HepG2 (cell line): ENCODE results near the gene C1orf87. TPM values are rescaled to one million over a fixed set of nuclear protein-coding genes. Genes with fewer than 3 reads are reported as not detected.

ENCODE experiments used
- ATAC-seq: fragments of 200-7000 bp; cut with Tn5 transposase; 3 replicates; pipeline ENCODE4 v1.9.1; 2020; ENCODE audit warnings: mild to moderate bottlenecking, moderate library complexity
- BruUV-seq: library from RNA; stranded (reverse); fragments of 400-500 nt; replicated peaks from 2 replicates; lab custom pipeline; 2021; lab: Mats Ljungman, UMichigan
- CTCF ChIA-PET: fragments of 300-600 bp; formaldehyde crosslinking; extraction: SDS; loops from one replicate; lab custom pipeline; 2021; ENCODE audit warnings: low total read pairs, inconsistent platforms, low intra/inter-chr PET ratio; lab: Yijun Ruan, JAX
- POLR2A ChIA-PET: fragments of 350-600 bp; sonication (Branson Sonifier 250); formaldehyde crosslinking; loops from one replicate; lab custom pipeline; 2020; ENCODE audit warnings: antibody characterized with exemption, inconsistent platforms; lab: Yijun Ruan, JAX
- DNase-seq: peaks from one replicate; pipeline ENCODE4 v3.0.0-alpha.2; 2015; ENCODE audit warnings: low spot score
- FAIRE-seq: peaks from 3 replicates; lab custom pipeline; 2011; peaks lifted over from hg19 to GRCh38; lab: Jason Lieb, UNC
- H2AFZ ChIP-seq: one replicate; pipeline ENCODE4 v1.6.1; 2011; ENCODE audit warnings: low read length, inconsistent platforms
- H3K27ac ChIP-seq: fragments of 300-600 bp; 3 replicates; pipeline ENCODE4 v1.8.0; 2011; ENCODE audit warnings: mixed run types, mild to moderate bottlenecking, mixed read lengths, low read length, inconsistent platforms; ENCODE audit not compliant: insufficient read depth; ENCODE audit errors: extremely low read length
- H3K27me3 ChIP-seq, 2 experiments: fragments of 200-600 bp in 1 of 2; 2 replicates in 1 of 2; 3 replicates in 1 of 2; pipeline versions ENCODE4 v1.6.0 to v1.8.0; 2011; ENCODE audit warnings: low read length in 2 of 2, mild to moderate bottlenecking in 2 of 2, moderate library complexity in 2 of 2, inconsistent platforms in 1 of 2; ENCODE audit not compliant: insufficient read depth in 2 of 2, control insufficient read depth in 1 of 2
- H3K36me3 ChIP-seq, 2 experiments: fragments of 200-600 bp in 1 of 2; replicated peaks in 1 of 2; 2 replicates in 1 of 2; 3 replicates in 1 of 2; pipeline versions ENCODE4 v1.5.1 to v1.8.0; 2011; ENCODE audit warnings: low read length in 2 of 2, inconsistent platforms in 1 of 2; ENCODE audit not compliant: insufficient read depth in 2 of 2, control insufficient read depth in 1 of 2
- H3K4me1 ChIP-seq: 2 replicates; pipeline ENCODE4 v1.5.1; 2012; ENCODE audit warnings: low read length, inconsistent platforms; ENCODE audit not compliant: insufficient read depth
- H3K4me2 ChIP-seq: 2 replicates; pipeline ENCODE4 v1.6.0; 2011; ENCODE audit warnings: low read depth, low read length, inconsistent platforms
- H3K4me3 ChIP-seq, 3 experiments: fragments of 200-600 bp in 1 of 3; sonication (generic), shearing (Covaris generic) in 1 of 3; replicated peaks in 1 of 3; 2 replicates each; pipeline ENCODE4 v1.5.1; 2011 to 2016; ENCODE audit warnings: low read length in 3 of 3, inconsistent platforms in 2 of 3, low read depth in 2 of 3, mild to moderate bottlenecking in 2 of 3, control low read depth in 1 of 3, mixed read lengths in 1 of 3; ENCODE audit not compliant: insufficient read depth in 1 of 3
- H3K79me2 ChIP-seq: one replicate; pipeline ENCODE4 v1.6.1; 2011; ENCODE audit warnings: low read length, inconsistent platforms; ENCODE audit not compliant: insufficient read depth
- H3K9ac ChIP-seq: 2 replicates; pipeline ENCODE4 v1.6.0; 2011; ENCODE audit warnings: mild to moderate bottlenecking, low read depth, low read length, inconsistent platforms; ENCODE audit not compliant: insufficient read depth
- H3K9me3 ChIP-seq: 2 replicates; pipeline ENCODE4 v1.5.1; 2012; ENCODE audit warnings: mild to moderate bottlenecking, low read length
- H4K20me1 ChIP-seq: 2 replicates; pipeline ENCODE4 v1.6.0; 2011; ENCODE audit warnings: inconsistent platforms, mild to moderate bottlenecking, low read length, moderate library complexity; ENCODE audit not compliant: insufficient read depth
- ARID5B ChIP-seq: IDR thresholded peaks from 2 replicates; pipeline ENCODE4 v1.4.0; 2020; ENCODE audit warnings: mild to moderate bottlenecking, missing genetic modification reagents
- ATF4 ChIP-seq, 2 experiments: fragments of 450-650 bp in 1 of 2; sonication (generic) in 1 of 2; formaldehyde crosslinking; IDR thresholded peaks; 2 replicates each; pipeline versions ENCODE4 v1.5.0 to v1.8.0; 2020 to 2022; ENCODE audit warnings: mild to moderate bottlenecking in 1 of 2, missing genetic modification reagents in 1 of 2
- FOXO4 ChIP-seq: sonication (generic); formaldehyde crosslinking; conservative IDR thresholded peaks from 2 replicates; pipeline ENCODE4 v1.8.1; 2023; ENCODE audit warnings: missing genetic modification reagents
- PRPF4 ChIP-seq: fragments of 200-400 bp; formaldehyde crosslinking; IDR thresholded peaks from 2 replicates; pipeline ENCODE4 v1.6.1; 2016; ENCODE audit warnings: low read length, low read depth; ENCODE audit not compliant: poor library complexity, severe bottlenecking
- ZNF556 ChIP-seq: sonication (generic); formaldehyde crosslinking; IDR thresholded peaks from 2 replicates; pipeline ENCODE4 v1.4.0; 2020; ENCODE audit warnings: mild to moderate bottlenecking, missing genetic modification reagents, borderline replicate concordance
- ZNF646 ChIP-seq: sonication (generic); formaldehyde crosslinking; IDR thresholded peaks from 2 replicates; pipeline ENCODE4 v1.9.0; 2021; ENCODE audit warnings: mild to moderate bottlenecking, missing genetic modification reagents
- WGBS: methylation state at CpG from one replicate; pipeline ENCODE4 v1.1.6; 2017; ENCODE audit warnings: low lambda C conversion rate; 5-methylcytosine and 5-hydroxymethylcytosine counted together
- in situ Hi-C: cut with HindIII; loops from 2 replicates; pipeline ENCODE4 v1.10.0; 2017; ENCODE audit warnings: low pct_unique_long_range_greater_than_20kb; ENCODE audit not compliant: extremely low pct_ligation_motif_present
- intact Hi-C: fragments of 100-400 bp; cut with micrococcal nuclease; formaldehyde crosslinking; loops from one replicate; pipeline ENCODE4 v1.10.0; 2022; ENCODE audit not compliant: unreplicated experiment
- polyA plus RNA-seq, 8 experiments: library from polyadenylated mRNA; depleted of rRNA in 3 of 8; stranded (reverse) in 7 of 8; unstranded in 1 of 8; fragments of >200 nt; fragmentation: Illumina TruSeq in 4 of 8; extraction: Trizol in 4 of 8; gene quantifications; 2 replicates each; pipeline versions ENCODE4 v1.2.1 to v1.2.3, GENCODE V29; 2011 to 2016; ENCODE audit warnings: low read depth in 4 of 8, missing spikeins in 1 of 8, mixed read lengths in 1 of 8; ENCODE audit not compliant: insufficient read depth in 1 of 8
- total RNA-seq, 5 experiments: library from RNA; depleted of rRNA; stranded (reverse); fragments of >200 nt; fragmentation: Illumina TruSeq; extraction: Trizol; gene quantifications; 2 replicates each; pipeline ENCODE4 v1.2.3, GENCODE V29; 2016; ENCODE audit warnings: low read depth in 1 of 5

The C1orf87 gene
- total and polyA plus RNA-seq, 2 of the 13 experiments (the other 11 are each of a cell fraction or from before 2014, with no cell fraction given), result not detected

- no peak overlapping the region for H3K27ac ChIP-seq
- no peaks in the 10 kb centered on the region for H3K4me1 ChIP-seq
- no peaks in the 10 kb centered on the region for H3K36me3 ChIP-seq
- in situ Hi-C loops (no loop called here), intact Hi-C loops (loop anchor here (1.0 kb wide), 1 partner anchor 49 kb away; no protein-coding TSS in a partner anchor)
- H3K4me3 ChIP-seq, result no peak overlapping the region
- no peaks in the 10 kb centered on the region for H3K9me3 ChIP-seq
- DNase-seq, result no peak
- POLR2A ChIA-PET, result no interaction called here
- no peaks in the 10 kb centered on the region for H3K27me3 ChIP-seq
- no TSS peak for BruUV-seq
- no peak overlapping the region for H3K4me2 ChIP-seq
- ATAC-seq, result no peak
- no peaks in the 10 kb centered on the region for H4K20me1 ChIP-seq
- no peak overlapping the region for H3K9ac ChIP-seq
- no peaks in the 10 kb centered on the region for H3K79me2 ChIP-seq
- no peak overlapping the region for H2AFZ ChIP-seq
- FAIRE-seq, result no peak
- 0% methylated on average over 2 of the region's 2 CpGs for WGBS
- CTCF ChIA-PET, result no interaction called here
- TF ChIP-seq FOXO4 (CRISPR knock-in tag) (no peak), PRPF4 (no peak), ZNF556 (CRISPR knock-in tag) (no peak), ZNF646 (CRISPR knock-in tag) (no peak), ATF4 (CRISPR knock-in tag; IDR thresholded peaks at IDR 0.05) (no peak), ARID5B (CRISPR knock-in tag) (no peak)
Measured at GRCh38 chr1:60065199-60065598, 8.4 kb downstream of the C1orf87 start.
